Endothelial cell of umbilical vein (primary cell): Measurements from ENCODE around the gene TSPAN9. TPM values are rescaled to one million over a fixed set of nuclear protein-coding genes. Genes with fewer than 3 reads are reported as not detected.

Experiments
- BruUV-seq: library from RNA; stranded (reverse); fragments of 400-500 nt; replicated peaks from 2 replicates; lab custom pipeline; 2021; lab: Mats Ljungman, UMichigan
- CTCF ChIA-PET: fragments of 300-600, 350-600 bp; sonication (Branson Sonifier 250); formaldehyde crosslinking; loops from one replicate; lab custom pipeline; 2021; ENCODE audit warnings: antibody characterized with exemption, inconsistent platforms; lab: Charles Lee
- POLR2A ChIA-PET: fragments of 300-600, 350-600 bp; sonication (Branson Sonifier 250); formaldehyde crosslinking; loops from one replicate; lab custom pipeline; 2021; ENCODE audit warnings: antibody characterized with exemption, inconsistent platforms; lab: Charles Lee
- DNase-seq: peaks from one replicate; pipeline ENCODE4 v3.0.0-alpha.2; 2011; ENCODE audit warnings: low read depth, low spot score
- FAIRE-seq: peaks from 2 replicates; lab custom pipeline; 2011; peaks lifted over from hg19 to GRCh38; lab: Jason Lieb, UNC
- H2AFZ ChIP-seq: 2 replicates; pipeline ENCODE4 v1.6.0; 2012; ENCODE audit warnings: low read depth, low read length, control low read depth, inconsistent platforms
- H3K27ac ChIP-seq: 2 replicates; pipeline ENCODE4 v1.5.1; 2011; ENCODE audit warnings: low read depth, mild to moderate bottlenecking, control low read depth, low read length, moderate library complexity; ENCODE audit not compliant: insufficient read depth
- H3K27me3 ChIP-seq, 2 experiments: 2 replicates each; pipeline versions ENCODE4 v1.6.0 to v1.6.1; 2011; ENCODE audit warnings: low read length in 2 of 2, mixed read lengths in 1 of 2; ENCODE audit not compliant: control insufficient read depth in 2 of 2, insufficient read depth in 2 of 2
- H3K36me3 ChIP-seq, 2 experiments: 2 replicates in 1 of 2; 3 replicates in 1 of 2; pipeline ENCODE4 v1.5.1; 2011; ENCODE audit warnings: low read length in 2 of 2, mild to moderate bottlenecking in 1 of 2, moderate library complexity in 1 of 2; ENCODE audit not compliant: control insufficient read depth in 2 of 2, insufficient read depth in 2 of 2; ENCODE audit errors: extremely low read depth in 1 of 2
- H3K4me1 ChIP-seq: 3 replicates; pipeline ENCODE4 v1.5.1; 2011; ENCODE audit warnings: mild to moderate bottlenecking, low read length; ENCODE audit not compliant: control insufficient read depth, insufficient read depth; ENCODE audit errors: extremely low read depth
- H3K4me2 ChIP-seq: 2 replicates; pipeline ENCODE4 v1.6.1; 2011; ENCODE audit warnings: low read length, control low read depth, mixed read lengths; ENCODE audit not compliant: insufficient read depth
- H3K4me3 ChIP-seq, 3 experiments: fragments of 200-600 bp in 1 of 3; sonication (generic), shearing (Covaris generic) in 1 of 3; replicated peaks in 1 of 3; 2 replicates each; pipeline ENCODE4 v1.5.1; 2011 to 2016; ENCODE audit warnings: control low read depth in 3 of 3, low read length in 3 of 3, mild to moderate bottlenecking in 2 of 3, inconsistent platforms in 1 of 3, low read depth in 1 of 3, moderate library complexity in 1 of 3; ENCODE audit not compliant: insufficient read depth in 1 of 3
- H3K79me2 ChIP-seq: 2 replicates; pipeline ENCODE4 v1.6.0; 2012; ENCODE audit warnings: low read length, inconsistent platforms; ENCODE audit not compliant: control insufficient read depth, insufficient read depth
- H3K9ac ChIP-seq: replicated peaks from 2 replicates; pipeline ENCODE3; 2011; ENCODE audit warnings: low read length, control low read depth; ENCODE audit not compliant: insufficient read depth; ENCODE audit errors: extremely low read depth
- H3K9me1 ChIP-seq: replicated peaks from 3 replicates; pipeline ENCODE4 v1.6.0; 2011; ENCODE audit warnings: mild to moderate bottlenecking, low read length; ENCODE audit not compliant: control insufficient read depth, insufficient read depth; ENCODE audit errors: extremely low read depth
- H3K9me3 ChIP-seq: replicated peaks from 2 replicates; pipeline ENCODE4 v1.5.1; 2012; ENCODE audit warnings: low read length, inconsistent platforms; ENCODE audit not compliant: control insufficient read depth, insufficient read depth
- H4K20me1 ChIP-seq: replicated peaks from 2 replicates; pipeline ENCODE3; 2011; ENCODE audit warnings: mild to moderate bottlenecking, low read length; ENCODE audit not compliant: control insufficient read depth, insufficient read depth; ENCODE audit errors: extremely low read depth
- EZH2 ChIP-seq: IDR thresholded peaks from 2 replicates; pipeline ENCODE4 v1.6.1; 2012; ENCODE audit warnings: borderline replicate concordance, low read depth, mild to moderate bottlenecking, moderate library complexity, low read length, inconsistent platforms; ENCODE audit not compliant: severe bottlenecking
- FOS ChIP-seq: IDR thresholded peaks from 2 replicates; pipeline ENCODE4 v1.6.1; 2011; ENCODE audit warnings: mild to moderate bottlenecking, low read length, moderate library complexity, borderline replicate concordance; ENCODE audit not compliant: insufficient read depth
- GATA2 ChIP-seq: IDR thresholded peaks from 2 replicates; pipeline ENCODE4 v1.7.0; 2011; ENCODE audit warnings: low read depth, mild to moderate bottlenecking, moderate library complexity, mixed read lengths, low read length; ENCODE audit not compliant: insufficient read length, insufficient read depth
- JUN ChIP-seq: IDR thresholded peaks from 2 replicates; pipeline ENCODE4 v1.6.1; 2011; ENCODE audit warnings: borderline replicate concordance, low read depth; ENCODE audit not compliant: insufficient read length, insufficient read depth
- MYC ChIP-seq: IDR thresholded peaks from one replicate; pipeline ENCODE4 v1.6.1; 2011; ENCODE audit warnings: mild to moderate bottlenecking, low read depth, low read length
- POLR2A ChIP-seq: IDR thresholded peaks from 2 replicates; pipeline ENCODE4 v1.6.1; 2012; ENCODE audit warnings: low read depth, mild to moderate bottlenecking, control low read depth, low read length
- POLR2AphosphoS5 ChIP-seq: IDR thresholded peaks from 2 replicates; pipeline ENCODE4 v1.6.1; 2012; ENCODE audit warnings: low read depth, mild to moderate bottlenecking, control low read depth, low read length, moderate library complexity; ENCODE audit not compliant: insufficient read depth
- dilution Hi-C: fragments of 300-500 bp; cut with MboI; formaldehyde crosslinking; loops from one replicate; pipeline ENCODE4 v1.15.0; 2019; ENCODE audit warnings: low sequenced_read_pairs; ENCODE audit not compliant: extremely low pct_ligation_motif_present
- intact Hi-C: fragments of 100-400 bp; cut with micrococcal nuclease; formaldehyde crosslinking; loops from one replicate; pipeline ENCODE4 v1.10.0; 2022
- polyA plus RNA-seq, 4 experiments: library from polyadenylated mRNA; depleted of rRNA in 3 of 4; stranded (reverse) in 3 of 4; unstranded in 1 of 4; fragments of >200 nt; gene quantifications; 2 replicates each; pipeline versions ENCODE4 v1.2.1 to v1.2.3, GENCODE V29; 2011 to 2012; ENCODE audit warnings: missing spikeins in 1 of 4
- total RNA-seq: library from RNA; stranded (reverse); gene quantifications from 2 replicates; pipeline ENCODE4 v1.2.3, GENCODE V29; 2021
- TF ChIP-seq, protein P1 (sequence below), 2 donors: IDR thresholded peaks; 1 replicate in 1 of 2; 2 replicates in 1 of 2; pipeline ENCODE4 v1.5.1; 2011; ENCODE audit warnings: low read length in 2 of 2, mild to moderate bottlenecking in 2 of 2, moderate library complexity in 2 of 2, control low read depth in 1 of 2, inconsistent platforms in 1 of 2, low read depth in 1 of 2; ENCODE audit not compliant: insufficient read depth in 1 of 2; ENCODE audit errors: extremely low read depth in 1 of 2
- TF ChIP-seq, protein P2 (sequence below): IDR thresholded peaks from 2 replicates; pipeline ENCODE4 v1.6.1; 2011; ENCODE audit not compliant: insufficient read depth, insufficient read length

Gene TSPAN9
- total and polyA plus RNA-seq, 2 donors (not counting 3 experiments of a cell fraction or from before 2014, with no cell fraction given) = 43.3 to 66.8 TPM

DNA sequence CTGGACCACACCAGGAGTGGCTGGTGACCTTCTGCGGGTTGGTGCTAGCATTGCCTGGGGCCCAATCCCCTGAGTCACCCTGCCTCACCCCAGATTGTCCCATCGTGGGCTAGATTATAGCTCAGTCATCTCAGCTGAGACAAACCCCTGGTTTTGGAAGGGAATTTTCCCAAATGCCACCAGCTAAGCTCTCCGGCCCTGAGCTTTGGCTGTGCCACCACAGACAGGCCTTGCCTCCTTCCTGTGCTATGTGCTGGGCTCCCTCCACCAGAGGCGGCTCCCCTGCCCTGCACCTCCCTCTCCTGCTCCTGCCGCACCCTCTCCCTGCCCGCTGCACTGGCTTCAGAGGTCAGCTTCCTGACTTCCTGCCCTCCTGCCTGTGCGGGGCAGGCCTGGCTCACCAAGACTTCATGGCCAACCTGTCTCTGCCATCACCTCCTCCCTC, 196.3 kb downstream of the TSPAN9 start:
- no peak overlapping the region for H3K27ac ChIP-seq
- no peaks in the 10 kb centered on the region for H3K27me3 ChIP-seq
- ChIA-PET POLR2A (no interaction called here), CTCF (interaction anchor here (1.3 to 8.0 kb wide), 7 partner anchors 27 to 232 kb away, joined by 3 to 312 read pairs (median 25); no protein-coding TSS in a partner anchor)
- no peak overlapping the region for H3K4me2 ChIP-seq
- H3K9ac ChIP-seq = no peak overlapping the region
- H2AFZ ChIP-seq = no peak overlapping the region
- peaks cover 0 to 2% of the 10 kb centered on the region in 2 experiments for H3K36me3 ChIP-seq
- no peak for FAIRE-seq
- dilution Hi-C loops (loop anchor here (10.0 kb wide), 1 partner anchor 199 kb away; the partner anchor contains the start of gene TSPAN9), intact Hi-C loops (no loop called here)
- no peak for DNase-seq
- no peak overlapping the region for H3K4me3 ChIP-seq
- no TSS peak for BruUV-seq
- H4K20me1 ChIP-seq = no peaks in the 10 kb centered on the region
- TF ChIP-seq, protein P1, sequence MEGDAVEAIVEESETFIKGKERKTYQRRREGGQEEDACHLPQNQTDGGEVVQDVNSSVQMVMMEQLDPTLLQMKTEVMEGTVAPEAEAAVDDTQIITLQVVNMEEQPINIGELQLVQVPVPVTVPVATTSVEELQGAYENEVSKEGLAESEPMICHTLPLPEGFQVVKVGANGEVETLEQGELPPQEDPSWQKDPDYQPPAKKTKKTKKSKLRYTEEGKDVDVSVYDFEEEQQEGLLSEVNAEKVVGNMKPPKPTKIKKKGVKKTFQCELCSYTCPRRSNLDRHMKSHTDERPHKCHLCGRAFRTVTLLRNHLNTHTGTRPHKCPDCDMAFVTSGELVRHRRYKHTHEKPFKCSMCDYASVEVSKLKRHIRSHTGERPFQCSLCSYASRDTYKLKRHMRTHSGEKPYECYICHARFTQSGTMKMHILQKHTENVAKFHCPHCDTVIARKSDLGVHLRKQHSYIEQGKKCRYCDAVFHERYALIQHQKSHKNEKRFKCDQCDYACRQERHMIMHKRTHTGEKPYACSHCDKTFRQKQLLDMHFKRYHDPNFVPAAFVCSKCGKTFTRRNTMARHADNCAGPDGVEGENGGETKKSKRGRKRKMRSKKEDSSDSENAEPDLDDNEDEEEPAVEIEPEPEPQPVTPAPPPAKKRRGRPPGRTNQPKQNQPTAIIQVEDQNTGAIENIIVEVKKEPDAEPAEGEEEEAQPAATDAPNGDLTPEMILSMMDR (IDR thresholded peaks at IDR 0.05; ENCODE audit: extremely low read depth in 1 of 2, insufficient read depth in 1 of 2, low read depth in 1 of 2, low read length in 2 of 2) = no peak
- no peak for TF ChIP-seq JUN
- TF ChIP-seq POLR2A = no peak
- no peak for TF ChIP-seq EZH2
- TF ChIP-seq MYC = no peak
- no peak for TF ChIP-seq POLR2AphosphoS5
- no peak for TF ChIP-seq GATA2
- no peak for TF ChIP-seq FOS
- TF ChIP-seq, protein P2, sequence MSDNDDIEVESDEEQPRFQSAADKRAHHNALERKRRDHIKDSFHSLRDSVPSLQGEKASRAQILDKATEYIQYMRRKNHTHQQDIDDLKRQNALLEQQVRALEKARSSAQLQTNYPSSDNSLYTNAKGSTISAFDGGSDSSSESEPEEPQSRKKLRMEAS = no peak
- no peaks in the 10 kb centered on the region for H3K79me2 ChIP-seq
- no peaks in the 10 kb centered on the region for H3K9me1 ChIP-seq
- H3K4me1 ChIP-seq = no peaks in the 10 kb centered on the region
- no peaks in the 10 kb centered on the region for H3K9me3 ChIP-seq
